HEK293T (cell line): Measurements from ENCODE around the gene LSS.
"Not testable (repeated sequence)": the region's sequence is repeated elsewhere in the genome, so short reads cannot be mapped to it uniquely, and the experiment has no call there.

ENCODE experiments used
- CTCF ChIA-PET: fragments of 350-600 bp; formaldehyde crosslinking; extraction: SDS; loops from one replicate; lab custom pipeline; 2021; ENCODE audit warnings: antibody characterized with exemption, inconsistent platforms; lab: Yijun Ruan, JAX
- POLR2A ChIA-PET: fragments of 350-600 bp; formaldehyde crosslinking; extraction: SDS; loops from one replicate; lab custom pipeline; 2020; ENCODE audit warnings: antibody characterized with exemption, inconsistent platforms; lab: Yijun Ruan, JAX
- DNase-seq: peaks from one replicate; pipeline ENCODE4 v3.0.0; 2012; ENCODE audit warnings: mixed read lengths; ENCODE audit errors: extremely low spot score
- ARNT ChIP-seq: fragments of 450-650 bp; IDR thresholded peaks from 2 replicates; pipeline ENCODE4 v1.6.1; 2017; ENCODE audit warnings: mild to moderate bottlenecking
- BHLHE40 ChIP-seq: fragments of 450-650 bp; IDR thresholded peaks from 2 replicates; pipeline ENCODE4 v1.6.1; 2016; ENCODE audit warnings: mild to moderate bottlenecking, moderate library complexity, borderline replicate concordance
- CTBP1 ChIP-seq: fragments of 450-650 bp; IDR thresholded peaks from 2 replicates; pipeline ENCODE4 v1.6.1; 2016; ENCODE audit warnings: borderline replicate concordance
- ELF4 ChIP-seq: fragments of 450-650 bp; IDR thresholded peaks from 2 replicates; pipeline ENCODE4 v1.6.1; 2017; ENCODE audit warnings: antibody characterized with exemption
- FOXA1 ChIP-seq: fragments of 450-650 bp; IDR thresholded peaks from 2 replicates; pipeline ENCODE4 v1.6.1; 2016; ENCODE audit warnings: mild to moderate bottlenecking
- FOXK2 ChIP-seq: fragments of 450-650 bp; IDR thresholded peaks from 2 replicates; pipeline ENCODE4 v1.6.1; 2016; ENCODE audit warnings: mild to moderate bottlenecking
- FOXM1 ChIP-seq: fragments of 450-650 bp; IDR thresholded peaks from 2 replicates; pipeline ENCODE4 v1.6.1; 2017; ENCODE audit warnings: mild to moderate bottlenecking, borderline replicate concordance
- HDGF ChIP-seq: fragments of 450-650 bp; IDR thresholded peaks from 2 replicates; pipeline ENCODE4 v1.6.1; 2017; ENCODE audit warnings: antibody characterized with exemption, borderline replicate concordance
- L3MBTL2 ChIP-seq: fragments of 450-650 bp; conservative IDR thresholded peaks from 2 replicates; pipeline ENCODE4 v1.6.1; 2016; ENCODE audit warnings: mild to moderate bottlenecking
- LEF1 ChIP-seq: fragments of 450-650 bp; IDR thresholded peaks from 2 replicates; pipeline ENCODE4 v1.6.1; 2017; ENCODE audit warnings: mild to moderate bottlenecking, borderline replicate concordance
- NFRKB ChIP-seq: fragments of 450-650 bp; IDR thresholded peaks from 2 replicates; pipeline ENCODE4 v1.6.1; 2016; ENCODE audit warnings: mild to moderate bottlenecking, moderate library complexity
- PKNOX1 ChIP-seq: fragments of 450-650 bp; IDR thresholded peaks from 2 replicates; pipeline ENCODE4 v1.6.1; 2016
- SP1 ChIP-seq: fragments of 450-650 bp; IDR thresholded peaks from 2 replicates; pipeline ENCODE4 v1.6.1; 2017
- SUZ12 ChIP-seq: fragments of 450-650 bp; IDR thresholded peaks from 2 replicates; pipeline ENCODE4 v1.6.1; 2016; ENCODE audit warnings: mild to moderate bottlenecking
- TARDBP ChIP-seq: fragments of 450-650 bp; IDR thresholded peaks from 2 replicates; pipeline ENCODE4 v1.6.1; 2016
- ZNF384 ChIP-seq: fragments of 450-650 bp; IDR thresholded peaks from 2 replicates; pipeline ENCODE4 v1.6.1; 2016

LSS gene

GRCh38 chr21:46234436-46234950 is 5.9 kb upstream of the LSS start:
- ChIA-PET POLR2A (no interaction called here), CTCF (no interaction called here)
- TF ChIP-seq L3MBTL2, result no peak
- DNase-seq, result no peak

GRCh38 chr21:46229923-46230260 is 1.3 kb upstream of the LSS start:
- TF ChIP-seq L3MBTL2 (no peak), TARDBP (no peak), FOXK2 (no peak), SUZ12 (no peak), BHLHE40 (no peak), CTBP1 (no peak), LEF1 (no peak), PKNOX1 (no peak), ARNT (no peak), FOXM1 (no peak), HDGF (no peak)
- DNase-seq, result no peak
- POLR2A ChIA-PET, result interaction anchor here (1.1 kb wide), 1 partner anchor 256 kb away, joined by 3 read pairs; no protein-coding TSS in a partner anchor
- CTCF ChIA-PET, result interaction anchor here (0.9 kb wide), 1 partner anchor 11 kb away, joined by 3 read pairs; no protein-coding TSS in a partner anchor

GRCh38 chr21:46229133-46229922 is 754 bp upstream of the LSS start:
- ChIA-PET CTCF (no interaction called here), POLR2A (no interaction called here)
- TF ChIP-seq CTBP1 (no peak), L3MBTL2 (peak; percentile 98)
- DNase-seq, result peak; percentile 60

- TF ChIP-seq ARNT, result no peak
- no peak for TF ChIP-seq SUZ12
- no peak for TF ChIP-seq TARDBP
- TF ChIP-seq BHLHE40, result no peak
- no peak for TF ChIP-seq L3MBTL2
- no peak for TF ChIP-seq ELF4
- TF ChIP-seq FOXM1, result no peak
- TF ChIP-seq LEF1, result no peak
- no peak for TF ChIP-seq NFRKB
- ChIA-PET CTCF (no interaction called here), POLR2A (interaction anchor here (1.4 kb wide), 2 partner anchors 75 to 84 kb away, joined by 4 read pairs; no protein-coding TSS in a partner anchor)
- DNase-seq, result no peak
Observed at GRCh38 chr21:46227811-46228344, 696 bp downstream of the LSS start.

GRCh38 chr21:46226920-46227599 is 1.5 kb downstream of the LSS start:
- TF ChIP-seq PKNOX1 (no peak), FOXK2 (no peak), CTBP1 (no peak), ELF4 (no peak), LEF1 (no peak), FOXA1 (no peak), BHLHE40 (no peak), FOXM1 (no peak), L3MBTL2 (no peak), SP1 (no peak), ARNT (no peak), TARDBP (no peak), ZNF384 (no peak)
- CTCF ChIA-PET, result no interaction called here
- POLR2A ChIA-PET, result interaction anchor here (0.9 to 1.4 kb wide), 3 partner anchors 74 to 96 kb away, joined by 3 to 4 read pairs (median 4); no protein-coding TSS in a partner anchor
- DNase-seq, result no peak

GRCh38 chr21:46226146-46226545 is 2.4 kb downstream of the LSS start:
- no peak for DNase-seq
- POLR2A ChIA-PET, result no interaction called here
- TF ChIP-seq PKNOX1 (no peak), CTBP1 (no peak)
- CTCF ChIA-PET, result interaction anchor here (0.7 kb wide), 1 partner anchor 56 kb away, joined by 3 read pairs; no protein-coding TSS in a partner anchor

- POLR2A ChIA-PET, DNase-seq, CTCF ChIA-PET: not testable (repeated sequence)
Observed at GRCh38 chr21:46223661-46224060, 4.9 kb downstream of the LSS start.
